Tibial nerve (tissue), 4 donors: ENCODE data around the gene SLC16A2.

Experiments used
- EP300 ChIP-seq, 2 donors: sonication (generic); formaldehyde crosslinking; IDR thresholded peaks; one replicate each; pipeline ENCODE4 v1.6.1; 2017; ENCODE audit warnings: antibody characterized with exemption in 2 of 2, mild to moderate bottlenecking in 1 of 2
- POLR2A ChIP-seq, 2 donors: fragments of 450-650 bp; IDR thresholded peaks; one replicate each; pipeline ENCODE4 v1.6.1; 2017; ENCODE audit warnings: antibody characterized with exemption in 2 of 2, mild to moderate bottlenecking in 2 of 2, moderate library complexity in 2 of 2
- TF ChIP-seq, protein P1 (sequence below), 5 experiments: fragments of 200-600 bp in 3 of 5; fragments of 450-650 bp in 2 of 5; sonication (generic) in 3 of 5; IDR thresholded peaks; one replicate each; pipeline ENCODE4 v1.5.1; 2016 to 2019; ENCODE audit warnings: antibody characterized with exemption in 5 of 5, mild to moderate bottlenecking in 3 of 5, moderate library complexity in 2 of 5

DNA sequence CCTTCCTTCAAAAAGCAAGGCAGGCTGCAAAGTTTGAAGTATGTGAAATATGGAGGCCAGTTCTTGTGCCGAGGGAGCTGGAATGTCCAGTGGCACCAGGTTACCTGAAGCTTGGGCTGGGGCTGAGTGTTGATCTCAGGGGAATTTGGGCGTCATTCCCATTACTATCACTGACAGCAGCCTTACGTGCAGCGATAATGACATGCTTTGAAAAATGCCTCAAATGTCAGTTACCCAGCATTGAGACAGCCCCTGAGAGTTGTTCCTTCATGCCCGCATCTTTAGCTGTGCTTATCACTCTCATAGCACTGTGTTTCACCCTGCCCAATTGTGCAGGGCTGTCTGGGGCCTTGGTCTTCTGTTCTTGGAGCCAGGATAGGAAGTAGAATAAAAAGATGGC, 27.4 kb downstream of the SLC16A2 start:
- TF ChIP-seq, protein P1, sequence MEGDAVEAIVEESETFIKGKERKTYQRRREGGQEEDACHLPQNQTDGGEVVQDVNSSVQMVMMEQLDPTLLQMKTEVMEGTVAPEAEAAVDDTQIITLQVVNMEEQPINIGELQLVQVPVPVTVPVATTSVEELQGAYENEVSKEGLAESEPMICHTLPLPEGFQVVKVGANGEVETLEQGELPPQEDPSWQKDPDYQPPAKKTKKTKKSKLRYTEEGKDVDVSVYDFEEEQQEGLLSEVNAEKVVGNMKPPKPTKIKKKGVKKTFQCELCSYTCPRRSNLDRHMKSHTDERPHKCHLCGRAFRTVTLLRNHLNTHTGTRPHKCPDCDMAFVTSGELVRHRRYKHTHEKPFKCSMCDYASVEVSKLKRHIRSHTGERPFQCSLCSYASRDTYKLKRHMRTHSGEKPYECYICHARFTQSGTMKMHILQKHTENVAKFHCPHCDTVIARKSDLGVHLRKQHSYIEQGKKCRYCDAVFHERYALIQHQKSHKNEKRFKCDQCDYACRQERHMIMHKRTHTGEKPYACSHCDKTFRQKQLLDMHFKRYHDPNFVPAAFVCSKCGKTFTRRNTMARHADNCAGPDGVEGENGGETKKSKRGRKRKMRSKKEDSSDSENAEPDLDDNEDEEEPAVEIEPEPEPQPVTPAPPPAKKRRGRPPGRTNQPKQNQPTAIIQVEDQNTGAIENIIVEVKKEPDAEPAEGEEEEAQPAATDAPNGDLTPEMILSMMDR (IDR thresholded peaks at IDR 0.05): no peak
- TF ChIP-seq POLR2A (IDR thresholded peaks at IDR 0.05): no peak
- TF ChIP-seq EP300 (IDR thresholded peaks at IDR 0.05): no peak
